Brain microvascular endothelial cell (primary cell): Measurements from ENCODE around the gene MPG.

Experiments
- DNase-seq: peaks from one replicate; pipeline ENCODE4 v3.0.0-alpha.2; 2020
- H3K27ac ChIP-seq: fragments of 250-450 bp; sonication (Bioruptor Pico); 2 replicates; pipeline ENCODE4 v1.5.1; 2020; ENCODE audit warnings: mild to moderate bottlenecking, moderate library complexity
- H3K27me3 ChIP-seq: fragments of 250-450 bp; sonication (Bioruptor Pico); replicated peaks from 2 replicates; pipeline ENCODE4 v1.5.1; 2020; ENCODE audit warnings: mild to moderate bottlenecking
- H3K36me3 ChIP-seq: fragments of 250-450 bp; sonication (Bioruptor Pico); replicated peaks from 2 replicates; pipeline ENCODE4 v1.5.1; 2020; ENCODE audit warnings: mild to moderate bottlenecking
- H3K4me3 ChIP-seq: 2 replicates; pipeline ENCODE4 v1.5.1; 2011; ENCODE audit warnings: low read depth, mild to moderate bottlenecking, control low read depth, low read length, moderate library complexity
- CTCF ChIP-seq: IDR thresholded peaks from 2 replicates; pipeline ENCODE4 v1.5.1; 2011; ENCODE audit warnings: low read depth, mild to moderate bottlenecking, moderate library complexity, low read length, control low read depth, inconsistent platforms; ENCODE audit errors: missing control alignments
- in situ Hi-C: cut with HindIII; loops from 2 replicates; pipeline ENCODE4 v1.10.0; 2017; ENCODE audit warnings: low sequenced_read_pairs, low pct_ligation_motif_present

MPG gene

GRCh38 chr16:105521-105920 lies 27.5 kb downstream of the MPG start:
- peak; percentile 23 for TF ChIP-seq CTCF
- no peak overlapping the region for H3K27ac ChIP-seq
- no peaks in the 10 kb centered on the region for H3K27me3 ChIP-seq
- peaks cover 11% of the 10 kb centered on the region for H3K36me3 ChIP-seq
- DNase-seq = no peak
- in situ Hi-C loops = no loop called here
- no peak overlapping the region for H3K4me3 ChIP-seq

GRCh38 chr16:106623-107324 lies 28.7 kb downstream of the MPG start:
- Histone ChIP-seq H3K27ac (no peak overlapping the region), H3K4me3 (no peak overlapping the region), H3K36me3 (peaks cover 14% of the 10 kb centered on the region), H3K27me3 (no peaks in the 10 kb centered on the region)
- peak; percentile 86 for TF ChIP-seq CTCF
- in situ Hi-C loops = no loop called here
- peak; percentile 76 for DNase-seq

GRCh38 chr16:112153-112840 lies 34.3 kb downstream of the MPG start:
- H3K27ac ChIP-seq = no peak overlapping the region
- no peak overlapping the region for H3K4me3 ChIP-seq
- no peak for TF ChIP-seq CTCF
- no peak for DNase-seq
- H3K36me3 ChIP-seq = peaks cover 14% of the 10 kb centered on the region
- no peaks in the 10 kb centered on the region for H3K27me3 ChIP-seq
- in situ Hi-C loops = no loop called here

- TF ChIP-seq CTCF = no peak
- H3K27me3 ChIP-seq = no peaks in the 10 kb centered on the region
- no peak overlapping the region for H3K4me3 ChIP-seq
- no peak overlapping the region for H3K27ac ChIP-seq
- H3K36me3 ChIP-seq = peaks cover 7% of the 10 kb centered on the region
- DNase-seq = no peak
- in situ Hi-C loops = no loop called here
Measured at GRCh38 chr16:114327-114726, 36.3 kb downstream of the MPG start.

GRCh38 chr16:116015-116414 lies 38.0 kb downstream of the MPG start:
- no peak for TF ChIP-seq CTCF
- H3K27me3 ChIP-seq = no peaks in the 10 kb centered on the region
- peaks cover under 1% of the 10 kb centered on the region for H3K36me3 ChIP-seq
- in situ Hi-C loops = no loop called here
- no peak for DNase-seq
- H3K4me3 ChIP-seq = no peak overlapping the region
- no peak overlapping the region for H3K27ac ChIP-seq
